ENCODE results near the gene RNH1.

The RNH1 gene

DNA sequence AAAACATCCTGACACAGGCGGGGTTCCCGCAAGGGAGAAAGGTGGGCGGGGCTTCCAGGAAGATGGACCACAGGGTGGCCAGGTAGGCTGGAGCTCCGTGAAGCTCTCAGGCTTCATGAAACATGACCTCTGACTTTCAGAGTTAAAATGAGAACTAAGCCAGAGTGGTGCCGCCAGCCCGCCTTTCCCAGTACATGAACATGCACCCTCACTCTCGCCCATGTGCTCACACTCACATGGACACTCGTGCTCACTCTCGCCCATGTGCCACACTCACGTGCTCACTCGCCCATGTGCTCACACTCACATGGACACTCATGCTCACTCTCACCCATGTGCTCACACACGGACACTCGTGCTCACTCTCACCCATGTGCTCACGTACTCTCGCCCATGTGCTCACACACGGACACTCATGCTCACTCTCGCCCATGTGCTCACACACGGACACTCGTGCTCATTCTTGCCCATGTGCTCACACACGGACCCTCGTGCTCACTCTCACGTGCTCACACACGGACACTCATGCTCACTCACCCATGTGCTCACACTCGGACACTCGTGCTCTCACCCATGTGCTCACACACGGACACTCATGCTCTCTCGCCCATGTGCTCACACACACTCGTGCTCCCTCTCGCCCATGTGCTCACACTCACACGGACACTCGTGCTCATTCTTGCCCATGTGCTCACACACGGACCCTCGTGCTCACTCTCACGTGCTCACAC lies 10.0 kb downstream of the RNH1 start:
- H3K4me1 ChIP-seq, result peaks cover 0 to 6% (median 2%) of the 10 kb centered on the region in 4 donors
- TF ChIP-seq, protein P1, sequence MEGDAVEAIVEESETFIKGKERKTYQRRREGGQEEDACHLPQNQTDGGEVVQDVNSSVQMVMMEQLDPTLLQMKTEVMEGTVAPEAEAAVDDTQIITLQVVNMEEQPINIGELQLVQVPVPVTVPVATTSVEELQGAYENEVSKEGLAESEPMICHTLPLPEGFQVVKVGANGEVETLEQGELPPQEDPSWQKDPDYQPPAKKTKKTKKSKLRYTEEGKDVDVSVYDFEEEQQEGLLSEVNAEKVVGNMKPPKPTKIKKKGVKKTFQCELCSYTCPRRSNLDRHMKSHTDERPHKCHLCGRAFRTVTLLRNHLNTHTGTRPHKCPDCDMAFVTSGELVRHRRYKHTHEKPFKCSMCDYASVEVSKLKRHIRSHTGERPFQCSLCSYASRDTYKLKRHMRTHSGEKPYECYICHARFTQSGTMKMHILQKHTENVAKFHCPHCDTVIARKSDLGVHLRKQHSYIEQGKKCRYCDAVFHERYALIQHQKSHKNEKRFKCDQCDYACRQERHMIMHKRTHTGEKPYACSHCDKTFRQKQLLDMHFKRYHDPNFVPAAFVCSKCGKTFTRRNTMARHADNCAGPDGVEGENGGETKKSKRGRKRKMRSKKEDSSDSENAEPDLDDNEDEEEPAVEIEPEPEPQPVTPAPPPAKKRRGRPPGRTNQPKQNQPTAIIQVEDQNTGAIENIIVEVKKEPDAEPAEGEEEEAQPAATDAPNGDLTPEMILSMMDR (IDR thresholded peaks at IDR 0.05), result no peak
- no peak overlapping the region for H3K4me3 ChIP-seq
- no peak for DNase-seq
- H3K27ac ChIP-seq, result no peak overlapping the region
- H3K36me3 ChIP-seq, result peaks cover 75 to 100% (median 83%) of the 10 kb centered on the region in 3 donors
- no peaks in the 10 kb centered on the region for H3K9me3 ChIP-seq
- intact Hi-C loops (cut with DNase I; ENCODE audit: low total_unique reads), result no loop called here
- H3K27me3 ChIP-seq, result no peaks in the 10 kb centered on the region

DNA sequence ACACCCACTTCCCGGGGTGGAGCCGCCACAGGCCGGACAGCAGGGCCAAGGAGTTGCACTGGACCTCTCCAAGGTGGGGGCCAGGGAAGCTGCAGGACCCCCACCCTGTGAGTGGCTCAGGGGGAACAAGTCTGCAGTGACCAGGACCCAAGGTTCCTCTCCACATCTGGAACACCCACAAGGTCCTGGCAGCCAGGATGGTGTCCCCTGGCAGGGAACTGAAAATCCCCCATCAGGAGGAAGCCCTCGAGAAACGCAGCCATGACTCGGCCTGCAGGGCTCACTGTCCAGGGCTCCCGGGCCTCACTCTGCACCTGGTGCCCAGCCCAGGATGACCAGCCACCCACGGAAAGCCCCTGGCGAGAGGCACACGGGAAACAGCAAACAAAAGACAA lies 11.5 kb downstream of the RNH1 start:
- Histone ChIP-seq H3K27me3 (no peaks in the 10 kb centered on the region), H3K27ac (no peak overlapping the region), H3K4me3 (no peak overlapping the region), H3K4me1 (no peaks in the 10 kb centered on the region), H3K9me3 (no peaks in the 10 kb centered on the region), H3K36me3 (peaks cover 68 to 98% (median 73%) of the 10 kb centered on the region in 3 donors)
- DNase-seq, result no peak
- TF ChIP-seq, protein P1 (IDR thresholded peaks at IDR 0.05), result no peak
- intact Hi-C loops (cut with DNase I; ENCODE audit: low total_unique reads), result no loop called here

DNA sequence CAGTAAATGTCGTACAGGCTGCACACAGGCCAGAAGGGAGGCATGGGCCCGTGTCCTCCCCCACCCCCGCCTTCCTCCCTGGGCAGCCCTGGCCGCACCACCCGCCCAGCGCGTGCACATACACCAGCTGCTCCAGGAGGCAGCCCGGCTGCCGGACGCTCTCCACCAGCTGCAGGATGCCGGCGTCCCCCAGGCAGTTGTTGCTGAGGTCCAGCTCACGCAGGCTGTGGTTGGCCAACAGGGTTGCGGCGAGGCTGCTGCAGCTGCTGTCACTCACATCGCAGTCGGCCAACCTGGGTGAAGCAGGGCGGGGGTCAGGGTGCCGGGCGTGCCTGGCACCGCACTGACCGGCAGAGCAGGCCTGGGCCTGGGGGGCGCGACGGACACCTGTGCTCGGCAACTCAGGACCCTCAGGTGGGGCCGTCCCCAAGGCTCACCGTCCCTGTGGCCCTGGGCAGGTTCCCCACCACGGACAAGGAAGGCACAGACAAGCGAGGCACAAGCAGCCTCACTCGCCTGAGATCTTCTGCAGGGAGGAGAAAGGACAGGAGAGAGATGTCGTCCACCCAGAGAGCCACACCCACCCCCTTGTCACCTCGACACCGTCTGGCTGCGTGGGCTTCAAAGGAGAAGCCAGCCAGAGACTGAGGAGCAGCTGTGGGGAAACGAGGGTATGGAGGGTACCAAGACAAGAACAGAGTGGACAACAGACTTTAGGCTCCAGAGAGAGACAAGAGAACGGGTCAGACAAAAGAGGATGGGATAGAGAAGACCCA lies 12.1 kb downstream of the RNH1 start:
- no peak for DNase-seq
- H3K9me3 ChIP-seq, result no peaks in the 10 kb centered on the region
- intact Hi-C loops (cut with DNase I; ENCODE audit: low total_unique reads), result no loop called here
- H3K27ac ChIP-seq, result no peak overlapping the region
- H3K27me3 ChIP-seq, result no peaks in the 10 kb centered on the region
- H3K36me3 ChIP-seq, result peaks cover 62 to 98% (median 73%) of the 10 kb centered on the region in 3 donors
- no peaks in the 10 kb centered on the region for H3K4me1 ChIP-seq
- no peak overlapping the region for H3K4me3 ChIP-seq
- TF ChIP-seq, protein P1 (IDR thresholded peaks at IDR 0.05), result no peak

DNA sequence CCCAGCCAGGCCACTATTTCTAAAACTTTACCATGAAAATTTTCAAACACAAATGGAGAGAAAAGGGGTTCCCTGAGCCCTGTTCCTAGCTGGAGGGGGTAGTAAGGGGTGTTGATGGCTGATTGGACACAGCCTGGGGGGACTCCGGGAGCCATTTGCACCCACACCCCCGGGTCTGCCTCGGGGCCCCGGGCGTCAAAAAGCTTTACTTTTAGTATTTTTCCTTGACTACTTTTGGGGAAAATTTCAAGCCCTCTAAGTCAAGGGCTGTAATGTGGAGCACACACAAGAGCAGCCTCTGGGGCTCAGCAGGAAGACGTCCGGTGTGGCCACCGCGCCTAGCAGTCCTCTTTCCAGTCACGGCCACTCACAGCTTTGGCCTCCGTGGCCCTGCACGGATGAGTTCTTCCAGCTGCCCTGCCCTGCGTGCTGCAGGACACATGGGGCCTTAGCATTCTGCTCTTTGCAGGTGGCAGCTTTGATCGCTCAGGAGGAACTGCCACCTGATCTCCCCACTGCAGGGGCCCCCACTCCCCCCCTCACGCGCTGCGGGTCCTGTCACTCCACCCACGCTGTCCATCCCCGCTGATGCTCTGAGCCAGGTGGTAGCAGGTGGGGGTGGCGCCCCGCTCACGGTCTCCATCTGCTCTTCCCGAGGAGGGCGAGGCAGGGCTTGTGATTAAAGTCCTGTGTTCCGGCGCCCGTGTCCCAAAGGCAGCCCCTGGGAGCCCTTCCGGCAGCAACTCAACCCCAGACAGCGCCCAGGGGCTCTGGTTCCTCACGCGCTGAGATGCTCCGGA lies 14.4 kb downstream of the RNH1 start:
- Histone ChIP-seq H3K4me1 (no peaks in the 10 kb centered on the region), H3K4me3 (no peak overlapping the region), H3K9me3 (no peaks in the 10 kb centered on the region), H3K27me3 (no peaks in the 10 kb centered on the region), H3K27ac (no peak overlapping the region), H3K36me3 (peaks cover 38 to 98% (median 57%) of the 10 kb centered on the region in 3 donors)
- TF ChIP-seq, protein P1 (IDR thresholded peaks at IDR 0.05), result no peak
- intact Hi-C loops (cut with DNase I; ENCODE audit: low total_unique reads), result no loop called here
- DNase-seq, result no peak

DNA sequence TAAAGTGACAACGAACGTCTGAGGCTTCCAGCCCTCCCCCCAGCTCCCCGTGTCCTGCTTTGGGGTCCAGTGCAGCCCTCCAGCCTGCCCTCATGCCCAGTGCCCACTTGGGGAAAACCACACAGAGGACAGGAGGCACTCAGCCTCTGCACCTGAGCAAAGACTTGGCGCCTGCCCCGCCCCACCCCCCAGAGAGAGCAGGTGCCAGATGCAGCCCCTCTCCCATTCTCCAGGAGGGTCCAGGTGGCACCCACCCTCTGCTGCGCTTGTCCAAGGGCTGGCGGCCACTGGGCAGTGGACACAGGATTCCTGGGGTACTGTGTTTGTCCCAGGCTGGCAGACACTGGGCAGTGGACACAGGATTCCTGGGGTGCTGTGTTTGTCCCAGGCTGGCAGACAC lies 15.7 kb downstream of the RNH1 start:
- no peaks in the 10 kb centered on the region for H3K9me3 ChIP-seq
- H3K27me3 ChIP-seq, result no peaks in the 10 kb centered on the region
- H3K4me1 ChIP-seq, result no peaks in the 10 kb centered on the region
- intact Hi-C loops (cut with DNase I; ENCODE audit: low total_unique reads), result no loop called here
- TF ChIP-seq, protein P1 (IDR thresholded peaks at IDR 0.05), result no peak
- no peak for DNase-seq
- H3K4me3 ChIP-seq, result no peak overlapping the region
- H3K27ac ChIP-seq, result no peak overlapping the region
- H3K36me3 ChIP-seq, result peaks cover 26 to 94% (median 45%) of the 10 kb centered on the region in 3 donors
